ENCODE results near the gene TPD52L1. TPM values are rescaled to one million over a fixed set of nuclear protein-coding genes. Genes with fewer than 3 reads are reported as not detected.

Gene TPD52L1
- total RNA-seq, 1 experiment from 2014 or later: 12.4 TPM

- Mint-ChIP-seq H3K4me3 (no peak overlapping the region), H3K9me3 (peaks cover 19% of the 10 kb centered on the region), H3K36me3 (peaks cover 8% of the 10 kb centered on the region), H3K27ac (no peak overlapping the region), H3K27me3 (ENCODE audit: low read depth) (no peaks in the 10 kb centered on the region), H3K4me1 (no peaks in the 10 kb centered on the region)
- ChIA-PET CTCF (no interaction called here), POLR2A (no interaction called here)
- DNase-seq (ENCODE audit: low spot score) (no peak), ATAC-seq (no peak)
- TF ChIP-seq NR2C2 (CRISPR knock-in tag; IDR thresholded peaks at IDR 0.05) (no peak), CTCF (IDR thresholded peaks at IDR 0.05) (no peak), GTF2I (CRISPR knock-in tag; conservative IDR thresholded peaks at IDR 0.05) (no peak), USF2 (CRISPR knock-in tag; IDR thresholded peaks at IDR 0.05) (no peak), OVOL2 (CRISPR knock-in tag; IDR thresholded peaks at IDR 0.05; ENCODE audit: borderline replicate concordance) (no peak), FOXK1 (CRISPR knock-in tag; IDR thresholded peaks at IDR 0.05) (no peak), HMGXB4 (CRISPR knock-in tag; IDR thresholded peaks at IDR 0.05) (no peak), HMGA2 (CRISPR knock-in tag; IDR thresholded peaks at IDR 0.05) (no peak), NFATC4 (CRISPR knock-in tag; IDR thresholded peaks at IDR 0.05) (no peak), RELA (CRISPR knock-in tag; IDR thresholded peaks at IDR 0.05; ENCODE audit: borderline replicate concordance) (no peak), ATF2 (CRISPR knock-in tag; IDR thresholded peaks at IDR 0.05; ENCODE audit: borderline replicate concordance, low read depth) (no peak)
Measured at GRCh38 chr6:125129354-125129753, 24.2 kb upstream of the TPD52L1 start.

- no peak for DNase-seq (ENCODE audit: low spot score)
- H3K4me3 Mint-ChIP-seq: no peak overlapping the region
- TF ChIP-seq EMX1 (CRISPR knock-in tag; IDR thresholded peaks at IDR 0.05) (no peak), PRRX2 (CRISPR knock-in tag; IDR thresholded peaks at IDR 0.05) (no peak), HMGA2 (CRISPR knock-in tag; IDR thresholded peaks at IDR 0.05) (no peak), ZNF317 (CRISPR knock-in tag; IDR thresholded peaks at IDR 0.05; ENCODE audit: borderline replicate concordance, low read depth) (no peak), ZNF396 (CRISPR knock-in tag; IDR thresholded peaks at IDR 0.05; ENCODE audit: borderline replicate concordance) (no peak)
- H3K27me3 Mint-ChIP-seq (ENCODE audit: low read depth): no peaks in the 10 kb centered on the region
- POLR2A ChIA-PET: interaction anchor here (0.7 kb wide), 1 partner anchor 784 kb away, joined by 3 read pairs; no protein-coding TSS in a partner anchor
- H3K9me3 Mint-ChIP-seq: no peaks in the 10 kb centered on the region
- CTCF ChIA-PET: no interaction called here
- ATAC-seq: no peak
- no peak overlapping the region for H3K27ac Mint-ChIP-seq
- no peaks in the 10 kb centered on the region for H3K36me3 Mint-ChIP-seq
- H3K4me1 Mint-ChIP-seq: no peaks in the 10 kb centered on the region
Measured at GRCh38 chr6:125132058-125132457, 21.5 kb upstream of the TPD52L1 start.

GRCh38 chr6:125136378-125136777 lies 17.2 kb upstream of the TPD52L1 start:
- ChIA-PET CTCF (no interaction called here), POLR2A (no interaction called here)
- DNase-seq (ENCODE audit: low spot score) (no peak), ATAC-seq (no peak)
- H3K27ac Mint-ChIP-seq: no peak overlapping the region
- H3K4me3 Mint-ChIP-seq: no peak overlapping the region
- TF ChIP-seq ZNF138 (CRISPR knock-in tag; conservative IDR thresholded peaks at IDR 0.05): no peak
- no peak for TF ChIP-seq NR2C2 (CRISPR knock-in tag; IDR thresholded peaks at IDR 0.05)
- TF ChIP-seq GABPB1 (CRISPR knock-in tag; IDR thresholded peaks at IDR 0.05): no peak
- no peak for TF ChIP-seq HMGA2 (CRISPR knock-in tag; IDR thresholded peaks at IDR 0.05)
- TF ChIP-seq NFYB (CRISPR knock-in tag; conservative IDR thresholded peaks at IDR 0.05; ENCODE audit: low read depth): no peak
- no peak for TF ChIP-seq ZNF219 (CRISPR knock-in tag; IDR thresholded peaks at IDR 0.05; ENCODE audit: borderline replicate concordance)
- no peak for TF ChIP-seq TEAD4 (CRISPR knock-in tag; IDR thresholded peaks at IDR 0.05)
- TF ChIP-seq E2F5 (CRISPR knock-in tag; IDR thresholded peaks at IDR 0.05): no peak
- no peak for TF ChIP-seq IRF1 (CRISPR knock-in tag; IDR thresholded peaks at IDR 0.05)
- no peaks in the 10 kb centered on the region for H3K9me3 Mint-ChIP-seq
- H3K4me1 Mint-ChIP-seq: no peaks in the 10 kb centered on the region
- no peaks in the 10 kb centered on the region for H3K27me3 Mint-ChIP-seq (ENCODE audit: low read depth)
- no peaks in the 10 kb centered on the region for H3K36me3 Mint-ChIP-seq

Data from WTC11 (cell line).